ENCODE results near the gene TVP23B.
"Not testable (repeated sequence)": the region's sequence is repeated elsewhere in the genome, so short reads cannot be mapped to it uniquely, and the experiment has no call there.

DNA sequence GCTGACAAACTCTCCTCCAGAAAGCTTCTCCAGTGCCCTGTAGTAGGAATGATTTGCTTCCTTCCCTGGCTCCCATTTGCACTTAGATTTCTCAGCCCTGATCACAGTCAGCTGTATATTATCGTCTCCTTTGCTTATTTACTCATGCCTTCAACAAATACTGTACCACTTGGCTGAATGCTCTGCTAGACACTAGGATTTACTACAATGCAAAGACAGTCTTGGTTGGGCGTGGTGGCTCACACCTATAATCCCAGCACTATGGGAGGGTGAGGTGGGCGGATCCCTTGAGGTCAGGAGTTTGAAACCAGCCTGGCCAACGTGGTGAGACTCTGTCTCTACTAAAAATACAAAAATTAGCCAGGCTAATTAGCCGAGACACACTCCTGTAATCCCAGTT is 5.9 kb downstream of the TVP23B start:
- TF ChIP-seq EP300, POLR2AphosphoS5 (IDR thresholded peaks at IDR 0.05): not testable (repeated sequence)
- TF ChIP-seq, protein P1, sequence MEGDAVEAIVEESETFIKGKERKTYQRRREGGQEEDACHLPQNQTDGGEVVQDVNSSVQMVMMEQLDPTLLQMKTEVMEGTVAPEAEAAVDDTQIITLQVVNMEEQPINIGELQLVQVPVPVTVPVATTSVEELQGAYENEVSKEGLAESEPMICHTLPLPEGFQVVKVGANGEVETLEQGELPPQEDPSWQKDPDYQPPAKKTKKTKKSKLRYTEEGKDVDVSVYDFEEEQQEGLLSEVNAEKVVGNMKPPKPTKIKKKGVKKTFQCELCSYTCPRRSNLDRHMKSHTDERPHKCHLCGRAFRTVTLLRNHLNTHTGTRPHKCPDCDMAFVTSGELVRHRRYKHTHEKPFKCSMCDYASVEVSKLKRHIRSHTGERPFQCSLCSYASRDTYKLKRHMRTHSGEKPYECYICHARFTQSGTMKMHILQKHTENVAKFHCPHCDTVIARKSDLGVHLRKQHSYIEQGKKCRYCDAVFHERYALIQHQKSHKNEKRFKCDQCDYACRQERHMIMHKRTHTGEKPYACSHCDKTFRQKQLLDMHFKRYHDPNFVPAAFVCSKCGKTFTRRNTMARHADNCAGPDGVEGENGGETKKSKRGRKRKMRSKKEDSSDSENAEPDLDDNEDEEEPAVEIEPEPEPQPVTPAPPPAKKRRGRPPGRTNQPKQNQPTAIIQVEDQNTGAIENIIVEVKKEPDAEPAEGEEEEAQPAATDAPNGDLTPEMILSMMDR (IDR thresholded peaks at IDR 0.05) = not testable (repeated sequence)

Measured in gastroesophageal sphincter (tissue), 3 donors.